Stomach (tissue), 9 donors: ENCODE measurements around the gene SEC24A. TPM values are rescaled to one million over a fixed set of nuclear protein-coding genes. Genes with fewer than 3 reads are reported as not detected.

ENCODE experiments used
- DNase-seq, 2 donors: peaks; one replicate each; pipeline versions ENCODE4 v3.0.0 to v3.0.0-alpha.2; 2013 to 2019
- H3K27ac ChIP-seq, 5 donors: fragments of 200-600 bp in 4 of 5; sonication (generic) in 4 of 5; one replicate each; pipeline ENCODE4 v1.5.1; 2013 to 2019; ENCODE audit warnings: mild to moderate bottlenecking in 1 of 5, moderate library complexity in 1 of 5
- H3K27me3 ChIP-seq, 3 donors: fragments of 200-600 bp; sonication (generic); one replicate each; pipeline ENCODE4 v1.5.1; 2017 to 2019; ENCODE audit warnings: mixed run types in 1 of 3
- H3K36me3 ChIP-seq, 4 donors: fragments of 200-600 bp; sonication (generic); 1 replicate in 3 of 4; 2 replicates in 1 of 4; pipeline ENCODE4 v1.5.1; 2016 to 2019
- H3K4me1 ChIP-seq, 4 donors: fragments of 200-600 bp; sonication (generic); one replicate each; pipeline ENCODE4 v1.5.1; 2016 to 2019
- H3K4me3 ChIP-seq, 4 donors: fragments of 200-600 bp; sonication (generic) in 3 of 4; one replicate each; pipeline ENCODE4 v1.5.1; 2016 to 2019; ENCODE audit warnings: mild to moderate bottlenecking in 1 of 4
- H3K9me3 ChIP-seq, 4 donors: fragments of 200-600 bp; sonication (generic); one replicate each; pipeline ENCODE4 v1.5.1; 2016 to 2019
- EP300 ChIP-seq: sonication (generic); formaldehyde crosslinking; IDR thresholded peaks from one replicate; pipeline ENCODE4 v1.6.1; 2017; ENCODE audit warnings: antibody characterized with exemption
- POLR2A ChIP-seq, 4 donors: fragments of 450-650 bp; IDR thresholded peaks; one replicate each; pipeline ENCODE4 v1.6.1; 2016; ENCODE audit warnings: antibody characterized with exemption in 4 of 4, control low read depth in 2 of 4, mild to moderate bottlenecking in 1 of 4, moderate library complexity in 1 of 4
- POLR2AphosphoS5 ChIP-seq, 3 donors: sonication (generic); formaldehyde crosslinking; IDR thresholded peaks; one replicate each; pipeline ENCODE4 v1.6.1; 2016; ENCODE audit warnings: antibody characterized with exemption in 3 of 3
- WGBS, 5 donors: extraction: QIAGEN DNeasy Blood & Tissue Kit in 3 of 5; methylation state at CpG; one replicate each; pipeline versions ENCODE4 v1.1.5 to v1.1.7; 2013 to 2018; 5-methylcytosine and 5-hydroxymethylcytosine counted together
- intact Hi-C: fragments of 100-400 bp; cut with DNase I; formaldehyde crosslinking; loops from one replicate; pipeline ENCODE4 v1.15.1; 2023; ENCODE audit warnings: low total_unique reads
- polyA plus RNA-seq, 3 donors: library from polyadenylated mRNA; stranded (reverse); fragments of 200-250 nt; gene quantifications; one replicate each; pipeline ENCODE4 v1.2.3, GENCODE V29; 2013
- small RNA-seq, 4 donors: library from RNA; depleted of rRNA; stranded (forward); fragments of <200 nt; gene quantifications; one replicate each; pipeline ENCODE3, GENCODE V24; 2016
- total RNA-seq, 5 donors: library from RNA; depleted of rRNA; stranded (reverse); fragments of >200 nt; gene quantifications; one replicate each; pipeline versions ENCODE4 v1.1.0 to v1.2.3, GENCODE V29; 2014 to 2016
- TF ChIP-seq, protein P1 (sequence below), 7 experiments: fragments of 450-650 bp in 4 of 7; fragments of 200-600 bp in 3 of 7; sonication (generic) in 3 of 7; IDR thresholded peaks; one replicate each; pipeline ENCODE4 v1.5.1; 2016 to 2019; ENCODE audit warnings: antibody characterized with exemption in 7 of 7, control low read depth in 2 of 7, mild to moderate bottlenecking in 1 of 7
- donor health status: healthy with polysubstance abuse.
- donor health status: Bipolar disorder and iron deficiency.
- donor health status: healthy.

Gene SEC24A
- total and polyA plus RNA-seq, 8 donors = 2.8 to 72.4 (median 18.0) TPM

DNA sequence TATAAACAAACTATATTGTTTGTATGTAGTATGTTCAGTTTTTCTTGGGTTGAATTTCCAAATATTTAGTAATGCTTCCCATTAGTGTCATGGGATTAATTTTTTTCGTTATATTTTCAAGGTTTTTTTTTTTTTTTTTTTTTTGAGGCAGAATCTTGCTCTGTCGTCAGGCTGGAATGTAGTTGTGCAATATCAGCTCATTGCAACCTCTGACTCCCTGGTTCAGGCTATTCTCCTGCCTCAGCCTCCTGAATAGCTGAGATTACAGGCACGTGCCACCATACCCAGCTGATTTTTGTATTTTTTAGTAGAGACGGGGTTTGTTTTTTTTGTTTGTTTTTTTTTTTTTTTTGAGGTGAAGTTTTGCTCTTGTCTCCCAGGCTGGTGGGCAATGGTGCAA, 120.6 kb downstream of the SEC24A start:
- H3K4me1 ChIP-seq = no peaks in the 10 kb centered on the region
- H3K27me3 ChIP-seq = no peaks in the 10 kb centered on the region
- intact Hi-C loops = no loop called here
- no peak overlapping the region for H3K4me3 ChIP-seq
- no peak overlapping the region for H3K27ac ChIP-seq
- DNase-seq = no peak
- TF ChIP-seq EP300 (no peak), POLR2AphosphoS5 (IDR thresholded peaks at IDR 0.05) (no peak), POLR2A (IDR thresholded peaks at IDR 0.05) (no peak)
- TF ChIP-seq, protein P1, sequence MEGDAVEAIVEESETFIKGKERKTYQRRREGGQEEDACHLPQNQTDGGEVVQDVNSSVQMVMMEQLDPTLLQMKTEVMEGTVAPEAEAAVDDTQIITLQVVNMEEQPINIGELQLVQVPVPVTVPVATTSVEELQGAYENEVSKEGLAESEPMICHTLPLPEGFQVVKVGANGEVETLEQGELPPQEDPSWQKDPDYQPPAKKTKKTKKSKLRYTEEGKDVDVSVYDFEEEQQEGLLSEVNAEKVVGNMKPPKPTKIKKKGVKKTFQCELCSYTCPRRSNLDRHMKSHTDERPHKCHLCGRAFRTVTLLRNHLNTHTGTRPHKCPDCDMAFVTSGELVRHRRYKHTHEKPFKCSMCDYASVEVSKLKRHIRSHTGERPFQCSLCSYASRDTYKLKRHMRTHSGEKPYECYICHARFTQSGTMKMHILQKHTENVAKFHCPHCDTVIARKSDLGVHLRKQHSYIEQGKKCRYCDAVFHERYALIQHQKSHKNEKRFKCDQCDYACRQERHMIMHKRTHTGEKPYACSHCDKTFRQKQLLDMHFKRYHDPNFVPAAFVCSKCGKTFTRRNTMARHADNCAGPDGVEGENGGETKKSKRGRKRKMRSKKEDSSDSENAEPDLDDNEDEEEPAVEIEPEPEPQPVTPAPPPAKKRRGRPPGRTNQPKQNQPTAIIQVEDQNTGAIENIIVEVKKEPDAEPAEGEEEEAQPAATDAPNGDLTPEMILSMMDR (IDR thresholded peaks at IDR 0.05) = no peak
- no peaks in the 10 kb centered on the region for H3K9me3 ChIP-seq
- WGBS, 5 donors = 74 to 81% (median 79%) methylated on average over 4 of the region's 4 CpGs
- peaks cover 72 to 99% (median 98%) of the 10 kb centered on the region in 4 donors for H3K36me3 ChIP-seq

DNA sequence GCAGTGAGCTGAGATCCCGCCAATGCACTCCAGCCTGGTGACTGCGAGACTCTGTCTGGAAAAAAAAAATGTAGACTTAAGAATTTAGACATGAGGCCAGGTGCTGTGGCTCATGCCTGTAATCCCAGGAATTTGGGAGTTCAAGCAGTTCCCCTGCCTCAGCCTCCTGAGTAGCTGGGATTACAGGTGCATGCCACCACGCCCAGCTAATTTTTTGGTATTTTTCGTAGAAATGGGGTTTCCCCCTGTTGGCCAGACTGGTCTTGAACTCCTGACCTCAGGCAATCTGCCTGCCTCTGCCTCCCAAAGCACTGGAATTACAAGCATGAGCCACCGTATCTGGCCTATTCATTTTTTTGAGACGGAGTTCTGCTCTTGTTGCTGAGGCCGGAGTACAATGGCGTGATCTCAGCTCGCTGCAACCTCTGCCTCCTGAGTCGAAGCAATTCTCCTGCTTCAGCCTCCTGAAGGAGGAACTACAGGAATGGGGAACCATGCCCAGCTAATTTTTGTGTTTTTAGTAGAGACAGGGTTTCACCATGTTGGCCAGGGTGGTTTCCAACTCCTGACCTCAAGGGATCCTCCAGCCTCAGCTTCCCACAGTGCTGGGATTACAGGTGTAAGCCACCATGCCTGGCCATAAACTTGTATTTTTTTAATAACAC, 124.0 kb downstream of the SEC24A start:
- peaks cover 67 to 99% (median 98%) of the 10 kb centered on the region in 4 donors for H3K36me3 ChIP-seq
- intact Hi-C loops = no loop called here
- no peaks in the 10 kb centered on the region for H3K27me3 ChIP-seq
- no peak overlapping the region for H3K4me3 ChIP-seq
- TF ChIP-seq POLR2AphosphoS5 (IDR thresholded peaks at IDR 0.05) (no peak), EP300 (no peak)
- WGBS, 5 donors = 87 to 95% (median 94%) methylated on average over 9 to 10 of the region's 10 CpGs
- no peaks in the 10 kb centered on the region for H3K9me3 ChIP-seq
- DNase-seq = no peak
- H3K4me1 ChIP-seq = no peaks in the 10 kb centered on the region
- no peak overlapping the region for H3K27ac ChIP-seq

DNA sequence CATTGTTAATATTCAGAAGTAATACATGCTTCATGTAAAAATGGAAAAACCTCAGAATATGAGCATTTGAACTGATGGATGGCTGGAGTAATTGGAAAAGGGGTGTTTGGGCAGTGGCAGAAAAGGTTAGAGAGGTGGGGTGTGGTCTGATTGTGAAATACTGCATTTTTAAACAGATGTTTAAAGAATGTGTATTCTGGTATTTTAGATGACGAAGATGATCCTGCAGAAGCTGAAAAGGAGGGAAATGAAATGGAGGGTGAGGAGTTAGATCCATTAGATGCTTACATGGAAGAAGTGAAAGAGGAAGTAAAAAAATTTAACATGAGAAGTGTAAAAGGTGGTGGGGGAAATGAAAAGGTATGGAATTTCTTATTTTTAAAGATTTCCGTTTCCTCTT, 128.8 kb downstream of the SEC24A start:
- H3K27me3 ChIP-seq = no peaks in the 10 kb centered on the region
- intact Hi-C loops = no loop called here
- 84 to 97% (median 89%) methylated on average over 2 of the region's 2 CpGs for WGBS, 5 donors

More for the DNA sequence above, 128.8 kb downstream of the SEC24A start:
- Histone ChIP-seq H3K27ac (no peak overlapping the region), H3K4me1 (no peaks in the 10 kb centered on the region), H3K4me3 (no peak overlapping the region), H3K9me3 (no peaks in the 10 kb centered on the region), H3K36me3 (peaks cover 46 to 100% (median 99%) of the 10 kb centered on the region in 4 donors)
- DNase-seq = no peak
- TF ChIP-seq POLR2AphosphoS5 (IDR thresholded peaks at IDR 0.05) (no peak), EP300 (no peak), POLR2A (IDR thresholded peaks at IDR 0.05) (no peak)
- TF ChIP-seq, protein P1 (IDR thresholded peaks at IDR 0.05) = no peak

Small RNA genes within 50 kb of the gene (small RNA-seq; reads per million reads assigned to genes)
- gene RNU6-1164P = 0 reads per million in 4 donors
- 0 reads per million in 4 donors for gene RNU6-1311P
- gene RNU6-757P = 0 reads per million in 4 donors

Other genes with a start within 250 kb of the SEC24A start
- gene CDKN2AIPNL, start 236.9 kb upstream of the SEC24A start, total RNA-seq = 10 to 100 TPM in 3 of 5 donors, 1 to 10 TPM in 2; 2.0 to 44.3 (median 22.2) TPM
- gene CDKN2AIPNL, start 236.9 kb upstream of the SEC24A start, polyA plus RNA-seq = 10 to 100 TPM; 32.1 to 49.7 (median 40.9) TPM
- 100 to 1,000 TPM in 1 of 5 donors, 10 to 100 TPM in 4; 16.7 to 109 (median 47.3) TPM for gene JADE2, start 123.1 kb upstream of the SEC24A start, total RNA-seq
- gene JADE2, start 123.1 kb upstream of the SEC24A start, polyA plus RNA-seq = 10 to 100 TPM in 1 of 3 donors, 1 to 10 TPM in 2; 6.2 to 13.0 (median 6.6) TPM
- gene SAR1B, start 16.0 kb upstream of the SEC24A start, total RNA-seq = 10 to 100 TPM in 4 of 5 donors, 1 to 10 TPM in 1; 9.0 to 81.9 (median 47.2) TPM
- gene SAR1B, start 16.0 kb upstream of the SEC24A start, polyA plus RNA-seq = 10 to 100 TPM; 24.7 to 52.5 (median 25.4) TPM
- 10 to 100 TPM; 14.2 to 46.7 (median 19.4) TPM for gene CAMLG, start 89.8 kb downstream of the SEC24A start, total RNA-seq
- 10 to 100 TPM; 26.3 to 71.0 (median 44.3) TPM for gene CAMLG, start 89.8 kb downstream of the SEC24A start, polyA plus RNA-seq
- 10 to 100 TPM; 19.7 to 64.6 (median 53.7) TPM for gene DDX46, start 110.0 kb downstream of the SEC24A start, total RNA-seq
- 10 to 100 TPM; 10.0 to 17.1 (median 13.8) TPM for gene DDX46, start 110.0 kb downstream of the SEC24A start, polyA plus RNA-seq
- 10 to 100 TPM; 28.6 to 54.9 (median 43.9) TPM for gene C5orf24, start 197.2 kb downstream of the SEC24A start, total RNA-seq
- 10 to 100 TPM; 16.0 to 17.1 (median 16.5) TPM for gene C5orf24, start 197.2 kb downstream of the SEC24A start, polyA plus RNA-seq
- gene TXNDC15, start 225.6 kb downstream of the SEC24A start, total RNA-seq = 100 to 1,000 TPM in 1 of 5 donors, 10 to 100 TPM in 4; 15.9 to 221 (median 47.8) TPM
- gene TXNDC15, start 225.6 kb downstream of the SEC24A start, polyA plus RNA-seq = 10 to 100 TPM; 28.4 to 53.0 (median 29.6) TPM